Prostate gland (tissue), 2 donors: ENCODE data around the gene SMCO4. TPM values are rescaled to one million over a fixed set of nuclear protein-coding genes. Genes with fewer than 3 reads are reported as not detected.
"Not testable (repeated sequence)": the region's sequence is repeated elsewhere in the genome, so short reads cannot be mapped to it uniquely, and the experiment has no call there.

Experiments used
- DNase-seq: peaks from one replicate; pipeline ENCODE4 v3.0.0-alpha.2; 2019; ENCODE audit warnings: low spot score
- H3K27ac ChIP-seq, 2 donors: fragments of 200-600 bp; sonication (generic); 2 replicates each; pipeline ENCODE4 v1.5.1; 2017 to 2019
- H3K27me3 ChIP-seq: fragments of 200-600 bp; sonication (generic); replicated peaks from 2 replicates; pipeline ENCODE4 v1.5.1; 2019; ENCODE audit not compliant: insufficient read depth
- H3K36me3 ChIP-seq, 2 donors: fragments of 200-600 bp; sonication (generic); 1 replicate in 1 of 2; 2 replicates in 1 of 2; pipeline versions ENCODE4 v1.5.1 to v1.8.1; 2017 to 2019
- H3K4me1 ChIP-seq: fragments of 200-600 bp; sonication (generic); replicated peaks from 2 replicates; pipeline ENCODE4 v1.5.1; 2019
- H3K4me3 ChIP-seq, 2 donors: fragments of 200-600 bp; sonication (generic); 2 replicates each; pipeline ENCODE4 v1.5.1; 2017 to 2019
- H3K9me3 ChIP-seq: fragments of 200-600 bp; sonication (generic); 2 replicates; pipeline ENCODE4 v1.5.1; 2017
- POLR2A ChIP-seq: fragments of 450-650 bp; IDR thresholded peaks from one replicate; pipeline ENCODE4 v1.6.1; 2016; ENCODE audit warnings: antibody characterized with exemption, mild to moderate bottlenecking
- POLR2AphosphoS5 ChIP-seq: sonication (generic); formaldehyde crosslinking; IDR thresholded peaks from one replicate; pipeline ENCODE4 v1.6.1; 2017; ENCODE audit warnings: antibody characterized with exemption
- WGBS: methylation state at CpG from one replicate; pipeline ENCODE4 v1.1.5; 2018; 5-methylcytosine and 5-hydroxymethylcytosine counted together
- intact Hi-C: fragments of 100-400 bp; cut with DNase I; formaldehyde crosslinking; loops from one replicate; pipeline ENCODE4 v1.14.2; 2022
- total RNA-seq, 2 donors: library from RNA; depleted of rRNA; stranded (reverse); fragments of >200 nt; gene quantifications; one replicate each; pipeline ENCODE4 v1.1.0, GENCODE V29; 2016
- TF ChIP-seq, protein P1 (sequence below), 4 experiments: fragments of 200-600 bp in 2 of 4; fragments of 450-650 bp in 2 of 4; sonication (generic) in 2 of 4; IDR thresholded peaks; 1 replicate in 3 of 4; 2 replicates in 1 of 4; pipeline ENCODE4 v1.5.1; 2016 to 2019; ENCODE audit warnings: antibody characterized with exemption in 4 of 4, mild to moderate bottlenecking in 2 of 4, moderate library complexity in 2 of 4

The SMCO4 gene, protein sequence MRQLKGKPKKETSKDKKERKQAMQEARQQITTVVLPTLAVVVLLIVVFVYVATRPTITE
- 100 to 1,000 TPM in 1 of 2 donors, 10 to 100 TPM in 1; 63.8 to 140 TPM for total RNA-seq

DNA sequence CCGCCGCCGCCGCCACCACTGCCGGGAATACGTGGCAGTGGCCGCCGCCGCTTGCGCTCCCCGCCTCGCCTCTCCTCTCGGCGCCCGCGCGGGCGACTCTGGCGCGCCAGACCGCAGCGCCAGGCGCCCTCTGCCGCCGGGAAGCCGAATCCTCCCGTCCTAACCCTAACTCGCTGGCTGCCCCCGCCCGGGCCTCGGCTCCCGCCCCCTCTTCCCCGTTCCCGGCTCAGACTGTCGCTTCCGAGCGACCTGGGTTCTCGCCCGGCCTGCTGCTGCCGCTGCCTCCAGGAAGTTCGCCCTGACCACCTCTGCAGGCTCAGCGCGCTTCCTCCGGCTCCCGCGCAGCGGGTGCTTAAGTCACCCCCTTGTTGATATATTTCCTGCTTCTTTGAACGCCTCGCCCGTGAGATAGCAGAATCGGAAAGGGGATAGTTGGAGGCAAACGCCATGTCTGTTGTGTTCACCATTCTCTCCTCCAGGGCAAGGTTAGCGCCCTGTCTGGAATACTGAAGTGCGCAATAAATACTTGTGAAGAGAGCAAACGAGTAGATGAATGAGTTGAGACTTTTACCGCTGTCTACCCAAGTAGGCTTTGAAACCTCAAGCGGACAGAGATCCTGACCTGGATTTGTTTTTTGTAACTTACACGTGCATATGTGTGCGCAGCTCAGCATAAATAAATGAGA lies at the start of gene SMCO4:
Gene SMCO4, minus strand, starts transcription at position 100 of the 686 bp plus-strand sequence. CDS start 64,202 bp downstream, outside the sequence.
- no peaks in the 10 kb centered on the region for H3K27me3 ChIP-seq
- H3K36me3 ChIP-seq, result no peaks in the 10 kb centered on the region
- intact Hi-C loops, result loop anchor here (2.0 kb wide), 1 partner anchor 309 kb away; no protein-coding TSS in a partner anchor
- no peaks in the 10 kb centered on the region for H3K9me3 ChIP-seq
- H3K4me1 ChIP-seq, result peaks cover 7% of the 10 kb centered on the region
- H3K27ac ChIP-seq, result peak within 1 kb of the TSS; percentile 89 to 94
- TF ChIP-seq POLR2AphosphoS5 (peak; percentile 18), POLR2A (peak; percentile 25)
- TF ChIP-seq, protein P1, sequence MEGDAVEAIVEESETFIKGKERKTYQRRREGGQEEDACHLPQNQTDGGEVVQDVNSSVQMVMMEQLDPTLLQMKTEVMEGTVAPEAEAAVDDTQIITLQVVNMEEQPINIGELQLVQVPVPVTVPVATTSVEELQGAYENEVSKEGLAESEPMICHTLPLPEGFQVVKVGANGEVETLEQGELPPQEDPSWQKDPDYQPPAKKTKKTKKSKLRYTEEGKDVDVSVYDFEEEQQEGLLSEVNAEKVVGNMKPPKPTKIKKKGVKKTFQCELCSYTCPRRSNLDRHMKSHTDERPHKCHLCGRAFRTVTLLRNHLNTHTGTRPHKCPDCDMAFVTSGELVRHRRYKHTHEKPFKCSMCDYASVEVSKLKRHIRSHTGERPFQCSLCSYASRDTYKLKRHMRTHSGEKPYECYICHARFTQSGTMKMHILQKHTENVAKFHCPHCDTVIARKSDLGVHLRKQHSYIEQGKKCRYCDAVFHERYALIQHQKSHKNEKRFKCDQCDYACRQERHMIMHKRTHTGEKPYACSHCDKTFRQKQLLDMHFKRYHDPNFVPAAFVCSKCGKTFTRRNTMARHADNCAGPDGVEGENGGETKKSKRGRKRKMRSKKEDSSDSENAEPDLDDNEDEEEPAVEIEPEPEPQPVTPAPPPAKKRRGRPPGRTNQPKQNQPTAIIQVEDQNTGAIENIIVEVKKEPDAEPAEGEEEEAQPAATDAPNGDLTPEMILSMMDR (IDR thresholded peaks at IDR 0.05), result peak; percentile 69 to 89 (median 79)
- WGBS, result 3% methylated on average over 57 of the region's 59 CpGs
- H3K4me3 ChIP-seq, result peak within 1 kb of the TSS; percentile 58 to 78
- peak; percentile 72 for DNase-seq

GRCh38 chr11:93591247-93591898 lies 48.2 kb upstream of the SMCO4 start:
- intact Hi-C loops, result no loop called here
- no peak for DNase-seq
- Histone ChIP-seq H3K27me3 (no peaks in the 10 kb centered on the region), H3K36me3 (no peaks in the 10 kb centered on the region), H3K9me3 (no peaks in the 10 kb centered on the region), H3K4me1 (no peaks in the 10 kb centered on the region), H3K4me3 (no peak overlapping the region), H3K27ac (no peak overlapping the region)
- WGBS, result 93% methylated on average over 6 of the region's 6 CpGs
- TF ChIP-seq, protein P1 (IDR thresholded peaks at IDR 0.05), result no peak
- TF ChIP-seq POLR2AphosphoS5, result no peak
- no peak for TF ChIP-seq POLR2A

GRCh38 chr11:93589347-93589746 lies 46.2 kb upstream of the SMCO4 start:
- Histone ChIP-seq H3K9me3 (no peaks in the 10 kb centered on the region), H3K4me3 (no peak overlapping the region), H3K36me3 (no peaks in the 10 kb centered on the region), H3K27ac (no peak overlapping the region), H3K27me3 (no peaks in the 10 kb centered on the region), H3K4me1 (no peaks in the 10 kb centered on the region)
- DNase-seq, result no peak
- WGBS, result 100% methylated on average over 1 of the region's 1 CpG
- TF ChIP-seq POLR2A, result no peak
- TF ChIP-seq POLR2AphosphoS5, result no peak
- TF ChIP-seq, protein P1 (IDR thresholded peaks at IDR 0.05), result no peak
- intact Hi-C loops, result no loop called here

- Histone ChIP-seq H3K27ac (no peak overlapping the region), H3K27me3 (no peaks in the 10 kb centered on the region), H3K4me3 (no peak overlapping the region), H3K9me3 (no peaks in the 10 kb centered on the region), H3K36me3 (no peaks in the 10 kb centered on the region), H3K4me1 (no peaks in the 10 kb centered on the region)
- no peak for TF ChIP-seq POLR2A
- TF ChIP-seq, protein P1 (IDR thresholded peaks at IDR 0.05), result no peak
- TF ChIP-seq POLR2AphosphoS5, result no peak
- no peak for DNase-seq
- intact Hi-C loops, result no loop called here
- WGBS, result 58% methylated on average over 8 of the region's 8 CpGs
Measured at GRCh38 chr11:93587858-93588581, 44.8 kb upstream of the SMCO4 start.

- DNase-seq, H3K27me3 ChIP-seq, H3K36me3 ChIP-seq, H3K27ac ChIP-seq, H3K9me3 ChIP-seq, intact Hi-C loops, H3K4me3 ChIP-seq, H3K4me1 ChIP-seq: not testable (repeated sequence)
- WGBS, result 100% methylated on average over 1 of the region's 1 CpG
Measured at GRCh38 chr11:93587425-93587824, 44.2 kb upstream of the SMCO4 start.
